Neural cell (in vitro differentiated cells): ENCODE measurements around the gene ACVR1C.

Source experiments
- EP300 ChIP-seq: fragments of 450-650 bp; conservative IDR thresholded peaks from 2 replicates; pipeline ENCODE4 v1.6.1; 2014; ENCODE audit warnings: antibody characterized with exemption, mild to moderate bottlenecking, moderate library complexity; ENCODE audit not compliant: poor library complexity, severe bottlenecking
- MXI1 ChIP-seq: fragments of 450-650 bp; conservative IDR thresholded peaks from 2 replicates; pipeline ENCODE4 v1.6.1; 2014; ENCODE audit warnings: antibody characterized with exemption, mild to moderate bottlenecking; ENCODE audit not compliant: poor library complexity, severe bottlenecking
- TAF1 ChIP-seq: IDR thresholded peaks from 2 replicates; pipeline ENCODE4 v1.6.1; 2012; ENCODE audit warnings: low read depth
- TF ChIP-seq, protein P1 (sequence below): fragments of 450-650 bp; IDR thresholded peaks from 2 replicates; pipeline ENCODE4 v1.5.1; 2014; ENCODE audit warnings: antibody characterized with exemption, mild to moderate bottlenecking, moderate library complexity; ENCODE audit not compliant: poor library complexity, severe bottlenecking
- TF ChIP-seq, protein P2 (sequence below): IDR thresholded peaks from 2 replicates; pipeline ENCODE4 v1.6.1; 2012; ENCODE audit warnings: borderline replicate concordance

DNA sequence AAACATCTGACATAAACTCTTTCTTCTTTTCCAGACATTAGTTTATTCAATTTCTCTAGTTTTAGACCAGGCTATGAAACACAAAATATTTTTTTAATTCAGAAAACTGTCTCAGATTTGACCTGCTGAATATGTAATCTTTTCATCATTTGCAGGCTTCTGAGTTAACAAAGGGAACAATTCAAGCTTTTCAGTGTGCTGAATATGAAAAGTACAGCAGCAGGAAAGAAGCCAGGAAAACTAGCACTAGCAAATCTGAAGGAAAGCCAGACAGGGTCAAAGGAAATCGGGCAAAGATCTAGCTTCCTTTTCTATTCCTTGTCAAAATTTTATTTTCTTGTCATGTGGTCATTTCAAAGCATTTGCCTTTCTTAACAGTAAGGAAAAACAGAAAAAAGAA is 35.3 kb downstream of the ACVR1C start:
- no peak for TF ChIP-seq TAF1
- TF ChIP-seq, protein P1, sequence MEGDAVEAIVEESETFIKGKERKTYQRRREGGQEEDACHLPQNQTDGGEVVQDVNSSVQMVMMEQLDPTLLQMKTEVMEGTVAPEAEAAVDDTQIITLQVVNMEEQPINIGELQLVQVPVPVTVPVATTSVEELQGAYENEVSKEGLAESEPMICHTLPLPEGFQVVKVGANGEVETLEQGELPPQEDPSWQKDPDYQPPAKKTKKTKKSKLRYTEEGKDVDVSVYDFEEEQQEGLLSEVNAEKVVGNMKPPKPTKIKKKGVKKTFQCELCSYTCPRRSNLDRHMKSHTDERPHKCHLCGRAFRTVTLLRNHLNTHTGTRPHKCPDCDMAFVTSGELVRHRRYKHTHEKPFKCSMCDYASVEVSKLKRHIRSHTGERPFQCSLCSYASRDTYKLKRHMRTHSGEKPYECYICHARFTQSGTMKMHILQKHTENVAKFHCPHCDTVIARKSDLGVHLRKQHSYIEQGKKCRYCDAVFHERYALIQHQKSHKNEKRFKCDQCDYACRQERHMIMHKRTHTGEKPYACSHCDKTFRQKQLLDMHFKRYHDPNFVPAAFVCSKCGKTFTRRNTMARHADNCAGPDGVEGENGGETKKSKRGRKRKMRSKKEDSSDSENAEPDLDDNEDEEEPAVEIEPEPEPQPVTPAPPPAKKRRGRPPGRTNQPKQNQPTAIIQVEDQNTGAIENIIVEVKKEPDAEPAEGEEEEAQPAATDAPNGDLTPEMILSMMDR: no peak
- TF ChIP-seq, protein P2, sequence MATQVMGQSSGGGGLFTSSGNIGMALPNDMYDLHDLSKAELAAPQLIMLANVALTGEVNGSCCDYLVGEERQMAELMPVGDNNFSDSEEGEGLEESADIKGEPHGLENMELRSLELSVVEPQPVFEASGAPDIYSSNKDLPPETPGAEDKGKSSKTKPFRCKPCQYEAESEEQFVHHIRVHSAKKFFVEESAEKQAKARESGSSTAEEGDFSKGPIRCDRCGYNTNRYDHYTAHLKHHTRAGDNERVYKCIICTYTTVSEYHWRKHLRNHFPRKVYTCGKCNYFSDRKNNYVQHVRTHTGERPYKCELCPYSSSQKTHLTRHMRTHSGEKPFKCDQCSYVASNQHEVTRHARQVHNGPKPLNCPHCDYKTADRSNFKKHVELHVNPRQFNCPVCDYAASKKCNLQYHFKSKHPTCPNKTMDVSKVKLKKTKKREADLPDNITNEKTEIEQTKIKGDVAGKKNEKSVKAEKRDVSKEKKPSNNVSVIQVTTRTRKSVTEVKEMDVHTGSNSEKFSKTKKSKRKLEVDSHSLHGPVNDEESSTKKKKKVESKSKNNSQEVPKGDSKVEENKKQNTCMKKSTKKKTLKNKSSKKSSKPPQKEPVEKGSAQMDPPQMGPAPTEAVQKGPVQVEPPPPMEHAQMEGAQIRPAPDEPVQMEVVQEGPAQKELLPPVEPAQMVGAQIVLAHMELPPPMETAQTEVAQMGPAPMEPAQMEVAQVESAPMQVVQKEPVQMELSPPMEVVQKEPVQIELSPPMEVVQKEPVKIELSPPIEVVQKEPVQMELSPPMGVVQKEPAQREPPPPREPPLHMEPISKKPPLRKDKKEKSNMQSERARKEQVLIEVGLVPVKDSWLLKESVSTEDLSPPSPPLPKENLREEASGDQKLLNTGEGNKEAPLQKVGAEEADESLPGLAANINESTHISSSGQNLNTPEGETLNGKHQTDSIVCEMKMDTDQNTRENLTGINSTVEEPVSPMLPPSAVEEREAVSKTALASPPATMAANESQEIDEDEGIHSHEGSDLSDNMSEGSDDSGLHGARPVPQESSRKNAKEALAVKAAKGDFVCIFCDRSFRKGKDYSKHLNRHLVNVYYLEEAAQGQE: no peak
- no peak for TF ChIP-seq MXI1
- no peak for TF ChIP-seq EP300
